ENCODE measurements around the gene KRTAP10-8.
A peak's percentile ranks its signal among the peaks of the same experiment; 100 is the strongest.
"Not testable (repeated sequence)": the region's sequence is repeated elsewhere in the genome, so short reads cannot be mapped to it uniquely, and the experiment has no call there.

Gene KRTAP10-8

GRCh38 chr21:44579056-44579832, 32.6 kb upstream of the KRTAP10-8 start:
- no peak for DNase-seq (ENCODE audit: low spot score)

GRCh38 chr21:44579833-44580144, 32.1 kb upstream of the KRTAP10-8 start:
- DNase-seq (ENCODE audit: low spot score), result no peak

GRCh38 chr21:44580231-44580821, 31.6 kb upstream of the KRTAP10-8 start, which contains the start of gene KRTAP10-5:
TSS of gene KRTAP10-5 (minus strand) at chr21:44580604. CDS start at chr21:44580578, 26 bp downstream.
- DNase-seq (ENCODE audit: low spot score), result not testable (repeated sequence)

- DNase-seq (ENCODE audit: low spot score), result no peak
Observed at GRCh38 chr21:44581158-44581557, 30.7 kb upstream of the KRTAP10-8 start.

GRCh38 chr21:44582055-44582454, 29.8 kb upstream of the KRTAP10-8 start:
- no peak for DNase-seq (ENCODE audit: low spot score)

- no peak for DNase-seq (ENCODE audit: low spot score)
Observed at GRCh38 chr21:44583089-44583799, 28.6 kb upstream of the KRTAP10-8 start.

- no peak for DNase-seq (ENCODE audit: low spot score)
Observed at GRCh38 chr21:44583800-44584147, 28.1 kb upstream of the KRTAP10-8 start.

GRCh38 chr21:44585892-44586291, 26.0 kb upstream of the KRTAP10-8 start:
- no peak for DNase-seq (ENCODE audit: low spot score)

- DNase-seq (ENCODE audit: low spot score), result no peak
Observed at GRCh38 chr21:44589094-44589493, 22.8 kb upstream of the KRTAP10-8 start.

GRCh38 chr21:44589586-44590305, 22.1 kb upstream of the KRTAP10-8 start:
- no peak for DNase-seq (ENCODE audit: low spot score)

GRCh38 chr21:44590311-44590721, 21.6 kb upstream of the KRTAP10-8 start:
- DNase-seq (ENCODE audit: low spot score), result no peak

- not testable (repeated sequence) for DNase-seq (ENCODE audit: low spot score)
Observed at GRCh38 chr21:44590897-44591800, 20.7 kb upstream of the KRTAP10-8 start.

- DNase-seq (ENCODE audit: low spot score), result not testable (repeated sequence)
Observed at GRCh38 chr21:44591801-44592130, 20.1 kb upstream of the KRTAP10-8 start.

GRCh38 chr21:44592446-44593311, 19.2 kb upstream of the KRTAP10-8 start, which contains the start of gene KRTAP10-6:
TSS of gene KRTAP10-6 (minus strand) at chr21:44592505. CDS start at chr21:44592484, 21 bp downstream.
- no peak for DNase-seq (ENCODE audit: low spot score)

- DNase-seq (ENCODE audit: low spot score), result peak; percentile 83
Observed at GRCh38 chr21:44593598-44594405, 18.1 kb upstream of the KRTAP10-8 start.

- DNase-seq (ENCODE audit: low spot score), result no peak
Observed at GRCh38 chr21:44594406-44594916, 17.4 kb upstream of the KRTAP10-8 start.

- DNase-seq (ENCODE audit: low spot score), result no peak
Observed at GRCh38 chr21:44595524-44595923, 16.4 kb upstream of the KRTAP10-8 start.

- DNase-seq (ENCODE audit: low spot score), result no peak
Observed at GRCh38 chr21:44596068-44596725, 15.7 kb upstream of the KRTAP10-8 start.

GRCh38 chr21:44598061-44598460, 13.8 kb upstream of the KRTAP10-8 start:
- no peak for DNase-seq (ENCODE audit: low spot score)

All from hematopoietic multipotent progenitor cell treated with erythropoietin and hydrocortisone succinate and interleukin-3 and kit ligand, for 15 days (in vitro differentiated cells).